GM18508 (cell line): ENCODE results near the gene ACOD1.

Source experiments
- ATAC-seq: cut with Tn5 transposase; IDR thresholded peaks from one replicate; pipeline ENCODE4 v1.9.1; 2021; ENCODE audit warnings: moderate number of reproducible peaks; ENCODE audit not compliant: insufficient read depth, unreplicated experiment

Gene ACOD1

DNA sequence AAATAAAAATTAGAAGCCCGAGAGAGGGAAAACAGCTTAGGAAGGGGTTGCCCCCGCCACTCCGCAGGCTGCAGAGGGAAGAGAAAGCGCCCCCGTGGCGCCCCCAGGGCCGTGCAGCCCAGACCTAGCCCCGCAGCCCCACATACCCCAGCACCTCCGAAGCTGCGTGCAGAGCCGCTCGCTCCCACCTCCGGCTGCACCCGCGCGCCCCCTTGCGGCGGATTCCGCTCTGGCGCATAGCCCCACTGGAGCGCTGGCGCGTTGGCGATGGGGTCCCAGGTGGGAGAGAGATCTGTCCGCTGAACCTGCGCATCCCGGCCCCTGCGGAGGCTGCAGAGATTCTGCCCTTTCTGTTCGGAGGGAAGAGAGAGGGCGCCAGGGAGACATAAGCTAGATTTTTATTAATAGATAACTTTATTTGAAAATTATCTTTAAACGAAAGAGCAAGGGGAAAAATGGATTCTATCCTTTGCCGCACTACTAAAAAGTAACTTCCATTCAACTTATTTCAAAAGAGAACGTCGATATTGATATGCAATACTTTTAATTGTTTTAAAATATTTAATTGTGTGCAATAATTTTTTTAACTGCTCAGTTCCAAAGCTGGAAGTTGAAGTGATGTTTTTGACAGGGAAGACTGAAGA lies 31.9 kb downstream of the ACOD1 start:
- peak; percentile 91 for ATAC-seq

GRCh38 chr13:76982061-76982460 lies 33.8 kb downstream of the ACOD1 start:
- no peak for ATAC-seq

GRCh38 chr13:76983676-76984075 lies 35.4 kb downstream of the ACOD1 start:
- ATAC-seq, result no peak

DNA sequence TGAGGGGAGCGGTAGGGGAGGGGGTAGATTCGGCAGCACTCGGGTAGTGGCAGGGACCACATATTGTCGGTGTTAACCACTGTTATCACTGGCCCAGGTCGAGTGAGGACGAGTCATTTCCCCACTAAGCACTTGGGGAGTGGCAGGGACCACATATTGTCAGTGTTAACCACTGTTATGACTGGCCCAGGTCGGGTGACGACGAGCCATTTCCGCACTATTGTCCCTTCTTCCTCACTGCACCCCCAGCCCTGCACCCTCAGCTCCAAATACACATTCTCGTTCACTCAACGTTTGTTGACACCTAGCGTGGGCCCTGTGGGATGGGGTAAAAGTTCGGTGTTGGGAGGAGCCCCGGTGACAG lies 43.1 kb downstream of the ACOD1 start:
- ATAC-seq, result peak; percentile 69

DNA sequence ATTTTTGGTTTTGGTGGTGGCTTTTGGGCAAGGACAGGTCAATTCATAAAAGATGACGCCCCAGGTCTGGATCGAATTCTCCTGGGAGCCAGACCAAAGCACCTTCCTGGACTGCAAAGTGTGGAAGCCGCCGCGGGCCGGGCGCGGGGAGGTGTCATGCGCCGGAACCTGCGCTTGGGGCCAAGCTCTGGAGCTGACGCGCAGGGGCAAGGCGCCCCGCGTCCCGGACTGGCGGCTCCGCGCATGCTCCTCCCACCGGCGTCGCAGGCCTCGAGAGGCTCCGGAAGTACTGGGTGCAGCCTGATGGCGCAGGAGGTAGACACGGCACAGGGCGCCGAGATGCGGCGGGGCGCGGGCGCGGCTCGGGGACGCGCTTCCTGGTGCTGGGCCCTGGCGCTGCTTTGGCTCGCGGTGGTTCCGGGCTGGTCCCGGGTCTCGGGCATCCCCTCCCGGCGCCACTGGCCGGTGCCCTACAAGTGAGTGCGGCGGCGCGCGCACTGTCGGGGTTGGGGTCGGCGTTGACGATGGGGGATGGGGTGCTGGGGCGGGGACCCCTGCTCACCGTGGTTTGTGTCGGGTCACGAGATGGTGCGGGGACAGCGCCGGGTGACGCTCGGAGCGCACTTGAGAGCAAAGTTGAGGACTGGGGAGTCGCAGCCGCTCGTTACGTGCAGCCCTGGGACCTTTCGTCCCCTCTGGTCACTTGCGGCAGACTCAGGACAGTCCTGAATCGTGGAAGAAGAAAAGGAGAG lies 43.7 kb downstream of the ACOD1 start, which contains the start of gene CLN5:
Gene CLN5, plus strand, starts transcription at position 286 of the 752 bp plus-strand sequence. Its CDS starts 18 bp downstream, at position 304.
- peak; percentile 85 for ATAC-seq

GRCh38 chr13:76992548-76993001 lies 44.3 kb downstream of the ACOD1 start:
- no peak for ATAC-seq

GRCh38 chr13:76993021-76993420 lies 44.7 kb downstream of the ACOD1 start:
- ATAC-seq, result no peak

DNA sequence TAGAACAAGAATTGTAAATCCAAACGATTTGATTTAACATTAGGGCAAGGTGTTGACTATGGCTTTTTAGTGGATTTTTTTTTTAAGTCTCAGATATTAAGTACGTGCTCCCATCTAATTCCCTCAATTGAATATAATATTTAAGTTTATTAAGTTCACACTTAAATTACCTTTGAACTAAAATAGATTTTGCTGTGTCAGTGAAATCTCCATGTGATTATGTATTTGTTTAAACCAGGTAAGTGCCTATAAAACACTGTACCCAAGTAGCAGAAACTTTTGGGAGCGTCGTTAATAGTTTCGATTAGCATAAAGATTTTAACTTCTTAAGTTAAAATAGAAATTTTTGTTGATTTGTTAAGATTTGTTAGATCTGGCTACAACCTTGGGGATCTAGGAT lies 45.2 kb downstream of the ACOD1 start:
- ATAC-seq, result no peak

- ATAC-seq, result no peak
These were observed 46.0 kb downstream of the ACOD1 start for GRCh38 chr13:76994281-76994680.

DNA sequence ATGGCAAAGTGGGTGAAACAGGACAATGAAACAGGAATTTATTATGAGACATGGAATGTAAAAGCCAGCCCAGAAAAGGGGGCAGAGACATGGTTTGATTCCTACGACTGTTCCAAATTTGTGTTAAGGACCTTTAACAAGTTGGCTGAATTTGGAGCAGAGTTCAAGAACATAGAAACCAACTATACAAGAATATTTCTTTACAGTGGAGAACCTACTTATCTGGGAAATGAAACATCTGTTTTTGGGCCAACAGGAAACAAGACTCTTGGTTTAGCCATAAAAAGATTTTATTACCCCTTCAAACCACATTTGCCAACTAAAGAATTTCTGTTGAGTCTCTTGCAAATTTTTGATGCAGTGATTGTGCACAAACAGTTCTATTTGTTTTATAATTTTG lies 52.2 kb downstream of the ACOD1 start:
- no peak for ATAC-seq

- ATAC-seq, result no peak
These were observed 53.2 kb downstream of the ACOD1 start for GRCh38 chr13:77001540-77001939.

- ATAC-seq, result no peak
These were observed 53.8 kb downstream of the ACOD1 start for GRCh38 chr13:77001963-77002587.

GRCh38 chr13:77002590-77003190 lies 54.4 kb downstream of the ACOD1 start:
- no peak for ATAC-seq
